ENCODE results near the gene RABIF. TPM values are rescaled to one million over a fixed set of nuclear protein-coding genes. Genes with fewer than 3 reads are reported as not detected.
"Not testable (repeated sequence)": the region's sequence is repeated elsewhere in the genome, so short reads cannot be mapped to it uniquely, and the experiment has no call there.

The RABIF gene
- polyA plus RNA-seq, 3 donors from 2014 or later = 24.5 to 35.8 (median 25.3) TPM

- peaks cover 33 to 36% of the 10 kb centered on the region in 2 donors for H3K4me1 Mint-ChIP-seq
- no peaks in the 10 kb centered on the region for H3K9me3 Mint-ChIP-seq
- peak in 2 of 3 donors; percentile 19 to 23 for DNase-seq
- H3K36me3 Mint-ChIP-seq = no peaks in the 10 kb centered on the region
- H3K27ac Mint-ChIP-seq = peak overlapping the region in 4 of 6 donors; percentile 4 to 36 (median 26)
- H3K4me3 Mint-ChIP-seq = peak overlapping the region; percentile 29 to 72 (median 53)
- peaks cover 0 to 5% (median 0%) of the 10 kb centered on the region in 3 donors for H3K27me3 Mint-ChIP-seq (ENCODE audit: low read depth in 3 of 3)
These were observed 52.1 kb downstream of the RABIF start for GRCh38 chr1:202836623-202837403.

- DNase-seq = peak; percentile 36 to 58 (median 41)
- no peaks in the 10 kb centered on the region for H3K36me3 Mint-ChIP-seq
- peak overlapping the region in 4 of 5 donors; percentile 18 to 47 (median 36) for H3K4me3 Mint-ChIP-seq
- no peaks in the 10 kb centered on the region for H3K9me3 Mint-ChIP-seq
- peak overlapping the region in 3 of 6 donors; percentile 40 to 62 (median 46) for H3K27ac Mint-ChIP-seq
- peaks cover 0 to 4% (median 1%) of the 10 kb centered on the region in 3 donors for H3K27me3 Mint-ChIP-seq (ENCODE audit: low read depth in 3 of 3)
- peaks cover 33 to 36% of the 10 kb centered on the region in 2 donors for H3K4me1 Mint-ChIP-seq
These were observed 53.3 kb downstream of the RABIF start for GRCh38 chr1:202835548-202836072.

GRCh38 chr1:202834771-202835547, 54.0 kb downstream of the RABIF start:
- H3K27ac Mint-ChIP-seq = peak overlapping the region in 4 of 6 donors; percentile 7 to 62 (median 46)
- peaks cover 33 to 36% of the 10 kb centered on the region in 2 donors for H3K4me1 Mint-ChIP-seq

GRCh38 chr1:202831906-202832305, 57.0 kb downstream of the RABIF start:
- Mint-ChIP-seq H3K4me1 (peaks cover 21 to 23% of the 10 kb centered on the region in 2 donors), H3K27ac (no peak overlapping the region), H3K36me3 (no peaks in the 10 kb centered on the region), H3K4me3 (no peak overlapping the region), H3K27me3 (ENCODE audit: low read depth in 3 of 3) (peaks cover 0 to 9% (median 1%) of the 10 kb centered on the region in 3 donors), H3K9me3 (no peaks in the 10 kb centered on the region)
- no peak for DNase-seq

More at GRCh38 chr1:202834771-202835547, 54.0 kb downstream of the RABIF start:
- H3K9me3 Mint-ChIP-seq = no peaks in the 10 kb centered on the region
- H3K27me3 Mint-ChIP-seq (ENCODE audit: low read depth in 3 of 3) = peaks cover 0 to 4% (median 1%) of the 10 kb centered on the region in 3 donors
- no peak for DNase-seq
- peak overlapping the region in 3 of 5 donors; percentile 9 to 27 (median 18) for H3K4me3 Mint-ChIP-seq
- H3K36me3 Mint-ChIP-seq = no peaks in the 10 kb centered on the region

DNA sequence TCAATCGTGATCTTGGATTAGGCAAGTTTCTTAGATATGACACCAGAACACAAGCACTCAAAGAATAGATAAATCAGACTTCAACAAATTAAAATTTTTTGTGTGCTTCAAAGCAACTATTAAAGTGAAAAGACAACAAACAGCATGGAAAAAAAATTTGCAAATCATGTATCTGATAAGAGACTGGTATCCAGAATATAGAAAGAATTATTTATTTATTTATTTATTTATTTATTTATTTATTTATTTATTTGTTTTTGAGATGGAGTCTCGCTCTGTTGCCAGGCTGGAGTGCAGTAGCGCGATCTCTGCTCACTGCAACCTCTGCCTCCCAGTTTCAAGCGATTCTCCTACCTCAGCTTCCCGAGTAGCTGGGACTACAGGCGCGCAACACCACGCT, 59.7 kb downstream of the RABIF start:
- H3K4me3 Mint-ChIP-seq; H3K27ac Mint-ChIP-seq; H3K4me1 Mint-ChIP-seq; H3K9me3 Mint-ChIP-seq; H3K36me3 Mint-ChIP-seq; DNase-seq; H3K27me3 Mint-ChIP-seq (ENCODE audit: low read depth in 3 of 3): not testable (repeated sequence)

Other genes with a start within 250 kb of the RABIF start
- under 1 TPM in 1 of 3 donors, not detected in 2; 0.09 TPM for gene SYT2, start 178.7 kb downstream of the RABIF start, polyA plus RNA-seq
- gene KDM5B, start 80.7 kb downstream of the RABIF start, polyA plus RNA-seq = 10 to 100 TPM in 1 of 3 donors, 1 to 10 TPM in 2; 4.4 to 26.2 (median 8.7) TPM
- gene PCAT6, start 78.2 kb downstream of the RABIF start, polyA plus RNA-seq = under 1 TPM in 1 of 3 donors, not detected in 2; 0.73 TPM
- gene KLHL12, start 38.1 kb upstream of the RABIF start, polyA plus RNA-seq = 10 to 100 TPM; 10.7 to 27.7 (median 16.5) TPM
- gene ADIPOR1, start 69.2 kb upstream of the RABIF start, polyA plus RNA-seq = 100 to 1,000 TPM in 1 of 3 donors, 10 to 100 TPM in 2; 81.5 to 149 (median 95.0) TPM
- 10 to 100 TPM; 34.6 to 51.0 (median 48.1) TPM for gene CYB5R1, start 78.1 kb upstream of the RABIF start, polyA plus RNA-seq
- gene TMEM183A, start 118.2 kb upstream of the RABIF start, polyA plus RNA-seq = 10 to 100 TPM; 55.0 to 83.2 (median 64.2) TPM
- gene PPFIA4, start 137.3 kb upstream of the RABIF start, polyA plus RNA-seq = not detected
- gene MYOG, start 196.9 kb upstream of the RABIF start, polyA plus RNA-seq = not detected
- gene ADORA1, start 238.6 kb upstream of the RABIF start, polyA plus RNA-seq = 1 to 10 TPM in 1 of 3 donors, under 1 TPM in 1, not detected in 1; 0.18 to 3.7 TPM